CD4-positive, alpha-beta T cell treated with Interleukin-21 for 1 hour (primary cell): ENCODE data around the gene MAN1C1.

Source experiments
- DNase-seq: peaks from one replicate; pipeline ENCODE4 v3.0.0-alpha.2; 2020

The MAN1C1 gene

DNA sequence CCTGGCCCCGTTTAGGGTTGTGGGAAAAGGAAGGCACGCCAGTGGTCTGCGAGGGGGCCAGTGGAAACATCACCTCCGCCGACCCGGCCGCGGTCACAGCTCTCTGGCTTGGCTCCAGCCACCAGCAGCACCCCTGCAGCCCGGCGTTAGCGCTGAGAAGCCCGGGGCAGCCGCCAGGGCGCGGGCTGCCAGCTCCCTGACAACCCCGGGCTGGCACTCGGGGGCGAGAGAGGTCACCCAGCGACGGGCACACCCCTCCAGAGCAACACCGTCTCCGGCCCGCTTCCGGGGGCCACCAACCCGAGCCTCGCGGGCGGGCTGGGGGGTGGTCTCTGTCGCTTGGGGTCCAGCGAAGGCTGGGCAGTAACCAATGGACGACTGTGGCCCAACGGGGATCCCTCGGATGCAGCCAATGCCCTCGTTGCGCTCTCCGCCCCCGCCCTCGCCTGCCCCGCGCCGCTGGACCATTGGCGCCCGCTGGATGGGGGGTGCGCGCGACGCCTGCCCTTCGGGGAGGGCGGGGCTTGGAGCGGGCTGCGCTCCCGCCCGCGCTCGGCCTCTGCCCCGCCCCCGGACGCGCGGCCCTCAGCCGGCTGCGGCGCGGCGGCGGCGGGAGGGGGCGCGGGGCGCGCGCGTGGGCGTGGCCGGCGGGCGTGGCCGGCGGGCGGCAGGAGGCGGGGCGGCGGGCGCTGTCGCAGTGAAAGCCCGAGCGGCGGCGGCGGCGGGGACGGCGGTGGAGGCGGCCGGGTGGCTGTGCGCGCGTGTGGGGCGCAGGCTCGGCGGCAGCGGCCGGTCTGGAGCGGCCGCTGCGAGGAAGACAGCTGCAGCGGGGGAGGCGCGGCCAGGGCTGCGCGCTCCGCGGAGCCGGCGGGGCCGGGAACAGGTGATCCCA, at the start of gene MAN1C1:
Gene MAN1C1 (plus strand): TSS at position 697 of the 892 bp plus-strand sequence. CDS start 1,007 bp downstream, outside the sequence.
- DNase-seq: peak; percentile 89

DNA sequence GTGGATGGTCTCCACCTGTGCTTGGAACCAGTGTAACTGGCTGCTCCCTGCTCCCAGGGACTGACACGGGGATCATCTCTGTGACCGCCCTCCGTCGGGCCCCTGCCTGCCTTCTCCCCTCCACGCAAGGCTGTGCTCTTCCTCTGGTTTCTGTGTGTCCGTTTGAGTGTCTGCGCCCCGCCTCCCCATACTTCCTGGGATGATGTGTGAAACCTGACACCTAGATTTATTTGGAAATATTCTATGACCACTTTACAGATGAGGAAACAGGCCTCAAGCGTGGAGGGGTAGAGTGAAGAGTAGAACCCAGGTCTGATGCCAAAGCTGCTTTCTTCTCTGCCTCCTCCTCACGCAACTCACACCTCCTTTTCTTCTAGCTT, 48.9 kb upstream of the MAN1C1 start:
- DNase-seq: no peak

DNA sequence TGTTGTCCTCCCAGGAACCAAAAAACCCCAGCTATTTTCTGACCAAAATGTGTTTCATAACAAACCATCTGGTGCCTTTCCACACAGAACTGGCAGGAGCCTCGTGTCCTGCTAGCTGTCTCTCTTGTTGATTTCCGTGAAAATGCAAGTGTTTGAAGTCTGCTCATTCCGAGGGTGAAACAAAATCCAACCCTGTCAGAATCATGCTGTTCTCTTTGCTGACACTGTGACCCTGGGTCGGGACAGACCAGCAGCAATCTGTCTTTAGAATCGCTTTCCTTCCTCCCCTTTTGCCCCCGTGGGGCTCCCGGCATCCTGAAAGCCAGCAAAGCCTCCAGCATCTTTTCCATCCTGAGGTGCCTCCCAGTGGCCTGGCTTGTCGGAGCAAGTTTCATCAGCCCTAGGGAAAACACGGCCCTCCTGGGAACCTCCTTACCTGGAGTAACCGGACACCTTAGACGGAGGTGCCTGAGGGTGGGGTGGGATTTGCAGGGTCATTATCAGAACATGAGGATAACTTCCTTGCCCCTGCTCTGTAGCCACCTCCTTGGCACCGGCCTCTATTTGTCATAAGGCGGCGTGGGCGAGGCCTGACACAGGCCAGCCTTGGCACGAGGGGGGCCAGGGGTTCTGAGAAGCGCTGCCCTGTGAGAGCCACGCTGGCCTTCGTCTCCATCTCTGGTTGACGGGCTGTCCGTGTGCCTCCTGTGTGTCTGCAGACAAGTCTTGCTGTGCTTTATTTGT, 48.3 kb upstream of the MAN1C1 start:
- DNase-seq: no peak

DNA sequence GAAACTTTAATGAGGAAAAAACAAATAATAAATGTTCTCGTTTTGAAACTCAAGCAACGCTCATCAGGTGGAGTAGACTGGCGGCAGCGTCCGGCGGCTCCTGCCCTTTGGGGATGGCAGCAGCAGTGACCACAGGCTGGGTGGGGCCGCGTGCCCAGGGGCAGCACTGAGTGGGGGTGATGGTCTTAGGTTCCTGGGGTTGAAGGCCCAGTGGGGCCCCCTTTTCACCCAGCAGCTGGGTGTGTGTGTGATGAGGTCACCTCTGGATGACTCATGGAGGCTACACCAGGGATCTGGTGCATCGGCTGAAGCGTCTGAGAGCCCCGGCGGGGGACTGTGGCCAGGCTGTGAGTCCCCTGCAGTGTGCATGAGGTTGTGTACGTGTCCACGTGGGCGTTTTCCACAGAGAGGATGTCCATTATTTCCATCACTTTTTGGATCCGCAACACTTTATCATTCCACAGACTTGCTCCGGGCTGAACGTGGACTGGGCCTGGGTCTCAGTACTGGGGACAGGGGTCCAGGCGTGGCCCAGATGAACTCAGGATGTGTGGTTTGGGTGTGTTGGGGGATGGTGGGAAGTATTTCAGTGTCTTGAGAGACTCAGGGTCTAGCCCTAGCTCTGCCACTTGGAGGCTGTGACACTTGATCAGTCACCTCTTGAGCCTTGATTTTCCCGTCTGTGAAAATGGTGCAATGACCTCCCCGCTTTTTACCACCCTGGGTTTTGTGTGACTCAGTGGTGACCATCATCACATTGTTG, 47.6 kb upstream of the MAN1C1 start:
- DNase-seq: no peak

DNA sequence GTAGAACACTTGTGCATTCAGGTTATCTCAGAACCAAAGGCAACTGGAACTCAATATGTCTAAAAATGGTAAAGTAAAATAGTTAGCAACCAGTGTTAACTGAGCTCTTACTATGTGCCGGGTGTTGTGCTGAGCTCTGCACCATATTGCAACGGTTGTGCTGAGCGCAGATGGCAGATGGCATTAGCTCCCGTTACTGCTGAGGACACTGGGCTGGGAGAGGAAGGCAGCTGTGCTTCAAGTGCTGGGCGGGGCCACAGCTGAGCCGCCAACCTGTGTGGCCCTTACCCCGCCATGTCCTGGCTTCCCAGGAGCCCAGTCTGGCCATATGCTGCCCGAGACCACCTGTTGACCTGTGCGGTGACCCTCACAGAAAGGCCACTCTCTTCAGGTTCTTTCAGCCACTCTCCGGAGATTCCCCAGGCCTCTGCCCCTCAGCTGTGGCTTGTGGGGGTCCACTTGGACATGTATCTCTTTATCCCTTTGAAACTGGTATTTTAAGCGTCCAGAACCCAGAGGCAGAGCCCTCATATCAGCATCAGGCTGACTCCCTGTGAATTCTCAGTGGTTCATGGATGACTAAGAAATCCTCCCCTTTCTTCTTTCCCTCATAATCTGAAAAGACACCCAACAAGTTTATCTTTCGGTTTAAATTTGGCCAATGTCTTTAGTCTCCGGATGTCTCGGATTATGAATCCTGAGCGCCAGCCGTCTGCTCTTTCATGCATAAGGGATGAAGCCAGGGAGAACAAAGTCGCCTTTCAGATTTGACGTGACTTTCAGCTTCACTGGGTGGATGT, 46.8 kb upstream of the MAN1C1 start:
- no peak for DNase-seq

DNA sequence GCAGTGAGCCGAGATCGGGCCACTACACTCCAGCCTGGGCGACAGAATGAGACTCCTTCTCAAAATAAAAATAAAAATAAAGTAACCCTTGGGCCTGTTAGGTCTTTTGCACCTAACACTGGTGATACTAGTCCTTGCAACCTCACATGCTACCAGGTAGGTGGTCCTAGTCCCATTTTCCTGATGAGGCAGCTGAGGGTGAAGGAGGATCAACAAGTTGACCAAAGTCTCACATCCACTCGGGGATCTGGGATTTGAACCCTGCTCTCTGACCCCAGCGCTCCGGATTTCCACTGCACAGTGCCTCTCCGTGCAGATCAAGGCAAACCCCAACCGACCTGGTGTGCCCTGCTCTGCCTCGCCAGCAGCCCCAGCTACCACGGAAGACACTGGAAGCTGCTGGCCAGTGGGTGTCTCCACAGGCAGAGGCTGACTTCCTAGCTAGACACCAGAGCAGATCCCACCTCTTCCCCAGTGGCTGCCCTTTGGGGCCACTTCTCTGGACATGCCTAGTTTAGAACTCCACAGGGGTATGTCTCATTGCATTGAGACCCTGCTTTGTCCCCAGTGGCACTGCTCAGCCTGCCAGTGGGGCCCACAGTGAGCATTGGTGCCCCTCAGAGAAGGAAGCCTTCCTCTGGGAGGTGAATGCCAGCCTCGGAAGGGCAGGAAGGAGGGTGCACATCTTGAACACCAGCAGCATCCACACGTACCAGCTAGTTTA, 45.6 kb upstream of the MAN1C1 start:
- DNase-seq: no peak

DNA sequence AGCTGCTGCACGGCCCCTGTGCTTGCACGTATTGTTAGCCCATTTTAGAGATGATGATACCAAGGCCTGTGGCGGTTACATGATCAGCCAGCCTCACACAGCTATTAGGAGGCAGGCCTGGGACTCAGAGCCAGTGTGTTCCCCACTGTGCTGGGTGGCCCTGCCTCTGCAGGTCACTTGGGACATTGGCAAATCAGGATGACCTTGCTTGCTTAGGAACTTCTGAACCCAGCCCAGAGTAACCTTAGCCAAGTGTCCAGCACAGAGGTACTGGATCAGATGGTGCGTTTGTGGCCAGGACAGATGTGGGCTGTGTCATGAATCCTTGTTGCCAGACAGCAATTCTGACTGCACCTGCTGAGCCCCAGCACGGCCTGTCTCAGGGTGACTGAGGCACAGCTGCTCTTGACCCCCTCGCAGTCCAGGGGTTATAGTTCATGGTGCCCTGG, 45.0 kb upstream of the MAN1C1 start:
- DNase-seq: no peak

DNA sequence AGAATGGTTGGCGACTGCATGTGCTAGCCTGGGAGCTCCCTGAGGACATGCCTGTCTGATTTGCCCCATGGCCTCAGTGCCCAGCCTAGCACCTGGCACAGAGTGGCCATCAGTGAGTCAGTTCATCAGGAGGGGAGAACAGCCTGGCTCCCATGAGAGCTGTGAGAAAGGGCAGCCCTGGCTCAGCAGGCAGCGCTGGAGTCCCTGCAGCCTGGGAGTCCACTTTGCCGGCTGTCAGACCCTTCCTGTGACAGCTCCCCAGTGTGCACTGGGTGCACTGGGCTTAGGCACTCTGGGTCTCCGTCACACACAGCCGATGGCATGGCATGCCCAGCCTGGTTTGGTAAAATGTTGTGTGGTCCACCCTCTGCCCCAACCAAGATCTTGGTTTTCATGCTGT, 44.5 kb upstream of the MAN1C1 start:
- no peak for DNase-seq

DNA sequence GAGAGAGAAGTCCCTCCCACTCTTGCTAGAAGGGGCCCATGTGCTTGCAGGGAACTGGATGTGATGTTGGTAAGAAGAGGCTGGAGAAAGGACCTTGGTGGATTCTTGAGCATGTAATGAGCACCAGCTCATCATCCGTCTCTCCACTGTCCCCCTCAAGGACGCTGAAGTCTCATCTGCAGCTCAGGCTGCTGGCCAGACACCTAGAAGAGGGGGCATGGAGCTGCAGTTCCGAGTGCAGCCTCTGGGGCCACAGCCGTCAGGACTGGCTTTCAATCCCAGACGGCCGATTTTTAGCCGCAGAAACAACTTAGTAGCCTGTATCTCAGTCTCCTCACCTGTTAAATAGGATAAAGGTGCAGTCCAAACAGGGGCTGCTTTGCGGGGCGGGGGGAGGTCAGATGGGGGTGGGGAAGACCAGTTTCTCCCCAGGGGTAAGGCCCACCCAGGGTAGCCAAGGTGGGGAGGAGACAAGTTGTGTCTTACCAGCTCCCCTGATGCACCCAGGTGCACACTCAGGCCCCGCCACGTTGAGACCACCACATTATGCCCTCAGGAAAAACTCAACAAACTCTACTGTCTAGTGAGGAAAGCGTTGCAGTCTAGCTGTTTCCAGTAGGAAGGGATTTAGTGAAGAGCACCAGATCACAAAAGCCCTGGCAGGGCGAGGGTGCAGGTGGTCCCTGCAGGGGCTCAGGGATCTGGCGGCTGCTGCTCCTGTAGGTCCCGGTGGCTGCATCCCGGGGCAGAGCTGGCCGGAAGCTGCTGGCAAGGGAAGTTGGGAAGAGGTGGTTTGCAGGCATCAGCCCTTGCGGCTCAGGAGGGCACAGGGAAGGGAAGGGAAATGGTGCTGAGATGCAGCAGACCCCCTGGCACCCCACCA, 43.6 kb upstream of the MAN1C1 start:
- peak; percentile 52 for DNase-seq

DNA sequence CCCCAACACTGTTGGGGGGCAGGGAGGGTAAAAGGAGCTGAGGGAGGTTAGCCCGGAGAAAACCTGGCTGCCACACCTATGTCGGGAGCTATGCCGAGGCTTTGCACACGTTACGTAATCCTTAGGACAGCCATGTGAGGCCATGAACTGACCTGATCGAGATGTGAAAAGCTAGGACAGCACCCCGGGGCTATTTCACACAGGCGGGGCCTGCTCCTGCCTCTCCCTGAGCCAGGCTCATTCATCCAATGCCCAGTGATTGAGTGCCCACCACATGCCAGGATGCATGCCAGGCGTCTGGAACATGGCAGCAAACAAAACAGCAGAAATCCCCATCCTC, 43.0 kb upstream of the MAN1C1 start:
- no peak for DNase-seq

DNA sequence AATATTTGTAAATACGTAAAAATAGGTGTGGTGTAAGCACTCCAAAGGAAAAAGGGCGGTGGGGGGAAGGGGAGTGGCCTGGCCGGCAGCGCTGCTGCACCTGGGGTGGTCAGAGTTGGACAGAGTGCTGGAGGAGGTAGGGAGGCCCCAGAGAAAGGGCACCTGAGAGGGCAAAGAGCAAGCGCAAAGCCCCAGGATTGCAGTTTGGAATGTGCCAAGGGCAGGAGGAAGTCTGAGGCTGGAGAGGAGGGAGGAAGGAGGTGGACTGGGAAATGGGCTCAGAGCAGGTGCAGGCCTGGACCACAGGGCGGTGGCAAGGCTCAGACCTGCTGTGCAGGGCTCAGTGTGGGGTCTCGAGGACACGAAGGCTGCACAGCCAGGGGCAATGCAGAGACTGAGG, 42.6 kb upstream of the MAN1C1 start:
- DNase-seq: no peak

DNA sequence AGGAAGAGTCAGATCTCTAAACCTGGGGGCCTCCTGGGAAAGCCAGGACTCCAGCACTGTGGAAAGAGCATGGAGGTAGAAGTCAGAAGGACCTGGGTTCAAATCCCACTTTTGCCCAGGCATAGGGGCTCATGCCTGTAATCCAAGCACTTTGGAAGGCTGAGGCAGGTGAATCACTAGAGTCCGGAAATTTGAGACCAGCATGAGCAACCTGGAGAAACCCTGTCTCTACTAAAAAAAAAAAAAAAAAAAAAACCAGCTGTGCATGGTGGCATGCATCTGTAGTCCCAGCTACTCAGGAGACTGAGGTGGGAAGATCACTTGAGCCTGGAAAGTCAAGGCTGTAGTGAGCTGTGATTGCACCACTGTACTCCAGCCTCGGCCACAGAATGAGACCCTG, 41.4 kb upstream of the MAN1C1 start:
- DNase-seq: no peak

DNA sequence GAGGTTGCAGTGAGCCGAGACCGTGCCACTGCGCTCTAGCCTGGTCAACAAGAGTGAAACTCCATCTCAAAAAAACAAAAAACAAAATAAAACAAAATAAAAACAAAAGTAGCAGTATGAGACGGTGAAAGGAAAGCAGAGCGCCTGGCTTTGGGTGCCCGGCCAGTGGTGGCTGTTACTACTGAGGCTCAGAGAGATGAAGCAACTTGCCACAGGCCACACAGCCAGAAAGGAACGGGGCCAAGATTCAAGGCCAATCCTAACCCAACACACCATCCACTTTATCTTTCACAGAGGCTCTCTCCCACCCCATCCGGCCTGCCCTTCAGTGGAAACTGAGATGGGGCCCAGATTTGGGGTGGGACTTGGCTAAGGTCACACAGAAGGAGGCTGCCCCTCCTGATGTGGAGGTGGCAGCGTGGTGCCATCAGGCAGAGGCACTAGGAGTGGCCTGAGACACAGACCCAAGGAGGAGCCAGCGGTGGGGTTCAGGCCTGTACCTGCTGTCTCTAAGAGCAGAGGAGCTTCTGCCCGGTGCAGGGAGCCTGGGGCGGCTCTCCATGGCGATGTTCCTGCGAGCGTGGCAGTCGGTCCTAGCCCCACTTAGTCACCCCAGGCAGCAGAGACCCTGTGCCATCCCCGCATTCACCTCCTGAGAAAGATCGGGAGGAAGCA, 40.0 kb upstream of the MAN1C1 start:
- no peak for DNase-seq

DNA sequence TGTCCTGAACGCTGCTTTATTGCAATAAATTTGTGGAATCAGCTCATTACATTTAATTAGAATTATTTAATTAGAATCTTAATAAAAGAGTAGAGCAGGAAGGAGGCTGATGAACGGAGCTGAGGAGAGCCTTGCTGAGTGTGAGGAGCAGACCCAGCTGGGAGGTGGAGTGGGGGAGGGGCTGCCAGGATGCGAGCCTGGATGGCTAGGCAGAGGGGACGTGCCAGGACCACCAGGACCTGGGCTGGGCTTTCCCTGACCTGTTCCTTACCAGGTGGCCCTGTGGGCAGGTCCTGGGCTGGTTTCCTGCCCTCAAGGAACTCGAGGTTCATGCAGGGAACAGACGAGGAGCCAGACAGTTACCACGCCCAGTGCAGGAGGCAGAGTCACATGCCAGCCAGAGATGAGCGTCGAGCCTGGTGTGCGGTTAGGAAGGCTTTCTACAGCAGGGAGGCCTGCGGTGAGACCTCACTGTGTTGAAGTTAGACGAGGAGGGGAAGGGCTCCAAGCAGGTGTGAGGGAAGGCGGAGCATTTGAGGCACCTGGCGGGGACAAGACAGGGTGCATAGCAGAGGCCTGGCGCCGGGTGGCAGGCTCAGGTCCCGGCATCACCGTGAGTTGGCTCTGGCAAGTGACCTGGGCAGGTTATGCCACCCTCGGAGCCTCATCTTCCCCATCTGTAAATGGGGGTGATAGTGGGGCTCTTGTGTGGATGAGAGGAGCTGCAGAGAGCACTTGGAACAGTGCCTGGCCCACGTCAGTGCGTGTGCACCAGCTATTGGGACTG, 39.3 kb upstream of the MAN1C1 start:
- DNase-seq: no peak

DNA sequence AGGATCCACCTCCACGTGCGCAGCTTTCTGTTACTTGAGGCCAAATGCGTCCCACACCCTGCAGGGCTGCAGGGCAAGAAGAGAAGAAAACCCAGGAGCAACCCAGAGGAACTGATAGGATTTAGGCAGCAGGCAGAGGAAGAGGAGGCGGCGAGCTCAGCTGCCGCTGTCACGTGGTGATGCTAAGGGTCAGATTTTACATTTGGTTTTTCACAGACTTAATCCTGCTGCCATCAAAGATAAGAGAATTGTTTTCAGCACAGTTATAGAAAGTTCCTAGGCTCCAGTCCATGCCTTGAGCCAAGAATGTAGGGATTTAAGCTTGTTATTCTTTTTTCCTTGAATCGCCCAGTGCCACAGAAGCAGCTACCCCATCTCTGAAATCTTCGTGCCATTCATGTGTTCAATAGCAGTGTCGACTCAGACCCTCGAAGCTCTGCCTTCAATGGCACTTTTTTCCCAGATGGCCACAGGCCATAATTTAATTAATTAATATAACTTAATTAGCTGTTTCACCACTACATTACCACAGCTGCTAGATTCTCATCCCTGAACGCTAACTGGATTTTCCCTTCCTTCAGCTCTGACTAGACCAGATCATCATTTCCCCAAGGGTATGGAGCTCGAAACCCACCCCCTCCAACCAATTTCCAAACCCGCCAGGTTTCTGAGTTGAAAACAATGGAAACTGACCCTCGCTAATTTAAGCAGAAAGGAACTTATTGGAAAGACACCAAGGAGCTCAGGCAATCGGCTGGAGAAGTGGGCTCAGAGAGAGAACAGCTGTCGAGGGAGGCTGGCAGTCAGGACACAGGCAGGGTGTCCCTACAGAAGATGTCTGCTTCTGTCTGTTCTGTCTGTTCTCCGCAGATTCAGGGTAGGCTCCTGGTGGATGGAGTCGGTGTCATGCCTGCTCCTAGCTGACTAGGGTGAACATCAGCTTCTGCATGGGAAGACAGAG, 37.0 kb upstream of the MAN1C1 start:
- DNase-seq: no peak

DNA sequence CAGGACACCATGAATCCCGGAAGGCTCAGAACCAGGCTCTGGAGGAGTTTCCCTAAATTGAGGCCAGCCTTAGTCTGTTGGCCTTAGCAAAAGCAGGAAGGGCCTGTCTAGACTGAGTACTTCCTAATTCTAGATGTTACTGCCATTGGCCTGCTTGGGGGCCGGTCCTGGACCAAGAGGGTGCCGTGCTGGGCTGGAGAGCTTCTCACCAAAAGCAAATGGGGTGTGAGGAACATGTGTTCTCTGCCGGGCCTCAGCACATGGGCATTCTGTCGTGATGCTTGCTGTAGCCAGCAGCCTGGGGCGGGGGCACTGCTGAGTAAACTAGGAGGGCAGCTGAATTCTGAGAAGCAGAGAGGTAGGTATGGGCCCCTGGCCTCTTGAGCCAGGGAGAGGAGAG, 35.7 kb upstream of the MAN1C1 start:
- DNase-seq: no peak

DNA sequence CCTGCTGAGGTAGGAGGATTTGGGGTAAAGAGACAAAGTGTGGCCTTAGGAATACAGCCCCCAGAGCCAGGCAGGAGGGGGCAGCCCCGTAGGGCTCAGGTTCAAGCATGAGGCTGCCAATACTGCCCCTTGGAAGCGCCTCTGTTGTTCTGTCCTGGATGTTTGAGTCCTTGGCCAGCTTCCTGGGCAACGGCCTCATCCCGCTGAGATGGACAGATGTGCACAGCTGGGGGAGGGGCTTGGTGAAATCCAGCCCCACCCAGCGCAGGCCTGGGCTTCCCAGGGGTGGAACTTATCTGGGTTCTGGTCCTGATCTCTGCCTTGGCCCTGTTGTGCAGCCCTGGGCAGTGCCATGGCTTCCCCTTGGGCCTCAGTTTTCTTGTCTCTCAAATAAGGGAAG, 34.8 kb upstream of the MAN1C1 start:
- no peak for DNase-seq
